Activated CD8-positive, alpha-beta memory T cell treated with anti-CD3 and anti-CD28 coated beads, Interleukin-2, amount 50 U/mL, for 48 hours (primary cell): ENCODE results near the gene SLC1A1.

Experiments
- DNase-seq: peaks from one replicate; pipeline ENCODE4 v3.0.0-alpha.2; 2020

The SLC1A1 gene

DNA sequence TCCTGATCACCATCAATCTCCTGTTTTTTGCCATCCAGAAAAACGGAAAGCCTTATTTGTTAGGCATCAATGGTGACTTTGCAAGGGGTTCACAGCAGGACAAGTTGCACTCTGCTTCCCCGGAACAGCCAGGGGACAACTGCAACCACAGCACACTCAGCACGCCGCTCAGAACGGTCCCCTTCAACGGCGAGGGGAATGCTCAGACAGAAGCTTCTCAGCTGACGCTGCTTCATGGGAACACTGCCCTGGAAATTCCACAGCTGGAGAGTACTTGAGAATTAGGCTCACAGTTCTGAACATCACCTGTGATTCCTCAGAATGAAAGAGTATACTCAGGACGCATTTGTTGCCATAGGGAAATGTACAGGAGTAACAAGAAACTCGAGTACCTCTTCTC lies 131.7 kb downstream of the SLC1A1 start:
- DNase-seq, result no peak

DNA sequence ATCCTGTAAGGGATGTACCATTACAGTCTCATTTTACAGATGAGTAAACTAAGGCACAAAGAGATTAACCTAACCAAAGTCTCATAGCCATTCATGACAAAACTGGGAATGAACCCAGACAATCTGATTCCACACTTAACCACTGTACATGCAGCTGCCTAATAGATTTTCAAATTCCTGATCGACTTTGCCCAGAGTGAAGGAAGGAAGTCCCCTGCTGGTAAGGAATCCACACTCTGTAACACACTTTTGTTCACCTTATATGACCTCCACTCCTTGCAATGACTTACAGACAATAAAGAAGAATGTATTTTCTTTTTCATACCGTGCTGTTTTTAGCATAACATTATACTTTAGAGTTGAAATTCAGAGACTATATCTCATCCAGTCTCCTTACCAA lies 140.6 kb downstream of the SLC1A1 start:
- DNase-seq, result no peak
